Lower lobe of right lung (tissue), 2 donors: Measurements from ENCODE around the gene UBA1. TPM values are rescaled to one million over a fixed set of nuclear protein-coding genes. Genes with fewer than 3 reads are reported as not detected.

Experiments
- ATAC-seq, 2 donors: fragments of 200-7000 bp; cut with Tn5 transposase; one replicate each; pipeline ENCODE4 v1.9.1; 2020 to 2022; ENCODE audit warnings: mild to moderate bottlenecking in 2 of 2, moderate library complexity in 2 of 2
- DNase-seq: peaks from one replicate; pipeline ENCODE4 v3.0.0-alpha.2; 2020
- H3K27ac ChIP-seq: fragments of 200-600 bp; one replicate; pipeline ENCODE4 v1.8.0; 2022
- H3K27me3 ChIP-seq: fragments of 200-600 bp; one replicate; pipeline ENCODE4 v1.8.0; 2022; ENCODE audit warnings: low read depth
- H3K36me3 ChIP-seq: fragments of 200-600 bp; one replicate; pipeline ENCODE4 v1.8.0; 2022; ENCODE audit warnings: mild to moderate bottlenecking
- H3K4me1 ChIP-seq: fragments of 200-600 bp; one replicate; pipeline ENCODE4 v1.8.0; 2022
- H3K4me3 ChIP-seq: fragments of 200-600 bp; one replicate; pipeline ENCODE4 v1.8.0; 2022; ENCODE audit warnings: mild to moderate bottlenecking
- H3K9me3 ChIP-seq: fragments of 200-600 bp; one replicate; pipeline ENCODE4 v1.8.0; 2022
- intact Hi-C: fragments of 100-400 bp; cut with DNase I; formaldehyde crosslinking; loops from one replicate; pipeline ENCODE4 v1.11.0; 2022
- total RNA-seq: library from RNA; stranded (reverse); fragmentation: NEBNext Ultra II Directional; extraction: Animal tissue kit (Norgen Biotek cat#: 25700); gene quantifications from one replicate; pipeline ENCODE4 v1.2.1, GENCODE V29; 2021
- TF ChIP-seq, protein P1 (sequence below): fragments of 200-600 bp; IDR thresholded peaks from one replicate; pipeline ENCODE4 v1.8.0; 2022; ENCODE audit warnings: antibody characterized with exemption, mild to moderate bottlenecking
- donor health status: DM: no; HTN: yes; CAD: no; lungs with severe emphysema.

Gene UBA1
- total RNA-seq, 1 donor from 2014 or later: 152 TPM

GRCh38 chrX:47235691-47236103 is 42.1 kb downstream of the UBA1 start:
- ATAC-seq (no peak), DNase-seq (no peak)
- Histone ChIP-seq H3K9me3 (no peaks in the 10 kb centered on the region), H3K36me3 (peaks cover 4% of the 10 kb centered on the region), H3K27ac (no peak overlapping the region), H3K27me3 (no peaks in the 10 kb centered on the region), H3K4me1 (peaks cover 16% of the 10 kb centered on the region), H3K4me3 (no peak overlapping the region)
- TF ChIP-seq, protein P1, sequence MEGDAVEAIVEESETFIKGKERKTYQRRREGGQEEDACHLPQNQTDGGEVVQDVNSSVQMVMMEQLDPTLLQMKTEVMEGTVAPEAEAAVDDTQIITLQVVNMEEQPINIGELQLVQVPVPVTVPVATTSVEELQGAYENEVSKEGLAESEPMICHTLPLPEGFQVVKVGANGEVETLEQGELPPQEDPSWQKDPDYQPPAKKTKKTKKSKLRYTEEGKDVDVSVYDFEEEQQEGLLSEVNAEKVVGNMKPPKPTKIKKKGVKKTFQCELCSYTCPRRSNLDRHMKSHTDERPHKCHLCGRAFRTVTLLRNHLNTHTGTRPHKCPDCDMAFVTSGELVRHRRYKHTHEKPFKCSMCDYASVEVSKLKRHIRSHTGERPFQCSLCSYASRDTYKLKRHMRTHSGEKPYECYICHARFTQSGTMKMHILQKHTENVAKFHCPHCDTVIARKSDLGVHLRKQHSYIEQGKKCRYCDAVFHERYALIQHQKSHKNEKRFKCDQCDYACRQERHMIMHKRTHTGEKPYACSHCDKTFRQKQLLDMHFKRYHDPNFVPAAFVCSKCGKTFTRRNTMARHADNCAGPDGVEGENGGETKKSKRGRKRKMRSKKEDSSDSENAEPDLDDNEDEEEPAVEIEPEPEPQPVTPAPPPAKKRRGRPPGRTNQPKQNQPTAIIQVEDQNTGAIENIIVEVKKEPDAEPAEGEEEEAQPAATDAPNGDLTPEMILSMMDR: no peak
- intact Hi-C loops: no loop called here

DNA sequence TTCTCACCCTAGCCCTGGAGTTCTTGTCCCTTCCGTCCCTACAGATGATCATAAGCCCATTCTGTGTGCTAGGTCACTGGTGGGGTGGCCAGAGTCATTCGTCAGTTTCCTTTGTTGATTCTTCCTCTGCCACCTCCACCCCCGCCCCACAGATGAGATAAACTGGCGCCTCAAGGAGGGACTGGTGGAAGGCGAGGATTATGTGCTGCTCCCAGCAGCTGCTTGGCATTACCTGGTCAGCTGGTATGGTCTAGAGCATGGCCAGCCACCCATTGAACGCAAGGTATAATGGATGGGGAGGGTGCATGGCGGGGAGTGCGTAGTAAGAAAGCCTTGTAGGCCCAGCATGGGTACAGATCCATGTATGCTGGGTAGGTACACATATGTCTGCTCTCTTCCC is 45.6 kb downstream of the UBA1 start:
- no peak for ATAC-seq
- intact Hi-C loops: no loop called here
- no peak overlapping the region for H3K27ac ChIP-seq
- peaks cover 27% of the 10 kb centered on the region for H3K36me3 ChIP-seq
- TF ChIP-seq, protein P1: no peak
- no peak overlapping the region for H3K4me3 ChIP-seq
- no peaks in the 10 kb centered on the region for H3K27me3 ChIP-seq
- no peaks in the 10 kb centered on the region for H3K9me3 ChIP-seq
- peaks cover 8% of the 10 kb centered on the region for H3K4me1 ChIP-seq
- DNase-seq: no peak

- no peak for ATAC-seq
- intact Hi-C loops: no loop called here
- Histone ChIP-seq H3K9me3 (no peaks in the 10 kb centered on the region), H3K27ac (no peak overlapping the region), H3K27me3 (no peaks in the 10 kb centered on the region), H3K36me3 (peaks cover 35% of the 10 kb centered on the region), H3K4me3 (no peak overlapping the region), H3K4me1 (peaks cover 1% of the 10 kb centered on the region)
- no peak for DNase-seq
- TF ChIP-seq, protein P1: no peak
Measured at GRCh38 chrX:47239898-47240545, 46.4 kb downstream of the UBA1 start.

DNA sequence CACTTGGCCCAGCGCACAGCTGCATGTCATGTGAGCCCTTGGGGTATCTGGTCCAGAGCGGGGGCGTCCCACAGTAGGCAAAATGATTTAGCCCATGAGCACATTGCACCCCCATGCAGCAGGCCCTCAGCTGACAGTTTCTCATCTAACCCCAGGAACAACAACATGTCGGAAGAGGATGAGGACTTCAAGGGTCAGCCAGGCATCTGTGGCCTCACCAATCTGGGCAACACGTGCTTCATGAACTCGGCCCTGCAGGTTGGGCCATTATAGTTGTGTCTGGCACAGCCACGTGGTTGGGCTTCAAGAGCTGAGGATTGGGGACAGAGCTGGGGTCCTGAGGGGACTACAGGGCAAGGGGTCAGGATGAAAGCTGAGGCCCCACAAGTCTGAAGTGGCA is 47.0 kb downstream of the UBA1 start:
- Histone ChIP-seq H3K4me3 (no peak overlapping the region), H3K36me3 (peaks cover 41% of the 10 kb centered on the region), H3K9me3 (no peaks in the 10 kb centered on the region), H3K27me3 (no peaks in the 10 kb centered on the region), H3K4me1 (no peaks in the 10 kb centered on the region), H3K27ac (no peak overlapping the region)
- TF ChIP-seq, protein P1: no peak
- intact Hi-C loops: no loop called here
- DNase-seq: no peak
- ATAC-seq: no peak

GRCh38 chrX:47241201-47242011 is 47.8 kb downstream of the UBA1 start:
- Histone ChIP-seq H3K4me1 (no peaks in the 10 kb centered on the region), H3K36me3 (peaks cover 49% of the 10 kb centered on the region), H3K4me3 (no peak overlapping the region), H3K27ac (no peak overlapping the region), H3K27me3 (no peaks in the 10 kb centered on the region), H3K9me3 (no peaks in the 10 kb centered on the region)
- TF ChIP-seq, protein P1: no peak
- ATAC-seq (no peak), DNase-seq (no peak)
- intact Hi-C loops: no loop called here
